Endodermal cell (in vitro differentiated cells): ENCODE measurements around the gene CRTAC1. TPM values are rescaled to one million over a fixed set of nuclear protein-coding genes. Genes with fewer than 3 reads are reported as not detected.

ENCODE experiments used
- DNase-seq: peaks from one replicate; pipeline ENCODE4 v3.0.0-alpha.2; 2017
- H3K27ac ChIP-seq: 2 replicates; pipeline ENCODE4 v1.5.1; 2013; ENCODE audit warnings: mild to moderate bottlenecking, low read depth, low read length, moderate library complexity
- H3K27me3 ChIP-seq: 2 replicates; pipeline ENCODE4 v1.6.1; 2013; ENCODE audit warnings: mild to moderate bottlenecking, low read length, moderate library complexity; ENCODE audit not compliant: insufficient read depth, control insufficient read depth, poor library complexity, severe bottlenecking
- H3K36me3 ChIP-seq: 2 replicates; pipeline ENCODE4 v1.7.0; 2013; ENCODE audit warnings: mild to moderate bottlenecking, low read length, moderate library complexity; ENCODE audit not compliant: control insufficient read depth, insufficient read depth
- H3K4me1 ChIP-seq: one replicate; pipeline ENCODE4 v1.7.0; 2013; ENCODE audit warnings: low read length; ENCODE audit not compliant: control insufficient read depth, insufficient read depth
- H3K4me3 ChIP-seq: 2 replicates; pipeline ENCODE4 v1.5.1; 2013; ENCODE audit warnings: mild to moderate bottlenecking, low read length, moderate library complexity
- H3K9ac ChIP-seq: 2 replicates; pipeline ENCODE4 v1.6.1; 2013; ENCODE audit warnings: mild to moderate bottlenecking, low read length, moderate library complexity; ENCODE audit not compliant: poor library complexity, severe bottlenecking; ENCODE audit errors: extremely low read depth
- H3K9me3 ChIP-seq: 2 replicates; pipeline ENCODE4 v1.6.1; 2013; ENCODE audit warnings: mild to moderate bottlenecking, low read length, moderate library complexity; ENCODE audit not compliant: control insufficient read depth
- H3K27ac Mint-ChIP-seq: 2 replicates; pipeline ENCODE4 v1.8.0; 2020; ENCODE audit warnings: mixed read lengths
- H3K27me3 Mint-ChIP-seq: 2 replicates; pipeline ENCODE4 v1.8.0; 2021; ENCODE audit warnings: mild to moderate bottlenecking, mixed read lengths; ENCODE audit not compliant: insufficient read depth
- H3K36me3 Mint-ChIP-seq: 2 replicates; pipeline ENCODE4 v1.8.0; 2020; ENCODE audit warnings: low read depth, mixed read lengths
- H3K4me1 Mint-ChIP-seq: 2 replicates; pipeline ENCODE4 v1.8.0; 2020; ENCODE audit warnings: mixed read lengths
- H3K4me3 Mint-ChIP-seq: 2 replicates; pipeline ENCODE4 v1.8.0; 2020; ENCODE audit warnings: mild to moderate bottlenecking, moderate library complexity, mixed read lengths
- H3K9me3 Mint-ChIP-seq: 2 replicates; pipeline ENCODE4 v1.8.0; 2020; ENCODE audit warnings: mild to moderate bottlenecking, mixed read lengths
- WGBS, 2 experiments: methylation state at CpG; one replicate each; pipeline versions ENCODE4 v1.1.5 to v1.1.7; 2013; ENCODE audit warnings: missing lambda C conversion rate in 2 of 2, mixed read lengths in 1 of 2; ENCODE audit not compliant: insufficient coverage in 1 of 2, insufficient read length in 1 of 2; 5-methylcytosine and 5-hydroxymethylcytosine counted together
- total RNA-seq, 2 donors: library from RNA; stranded (reverse); fragmentation: NEBNext Ultra II Directional in 1 of 2; extraction: Animal tissue kit (Norgen Biotek cat#: 25700) in 1 of 2; gene quantifications; 2 replicates in 1 of 2; 3 replicates in 1 of 2; pipeline ENCODE4 v1.2.1, GENCODE V29; 2021
- TF ChIP-seq, protein P1 (sequence below): fragments of 200-600 bp; sonication (generic); conservative IDR thresholded peaks from 2 replicates; pipeline ENCODE4 v1.5.0; 2021; ENCODE audit warnings: antibody characterized with exemption, mild to moderate bottlenecking

Gene CRTAC1
- total RNA-seq, 2 donors from 2014 or later: 0.13 to 0.24 TPM

DNA sequence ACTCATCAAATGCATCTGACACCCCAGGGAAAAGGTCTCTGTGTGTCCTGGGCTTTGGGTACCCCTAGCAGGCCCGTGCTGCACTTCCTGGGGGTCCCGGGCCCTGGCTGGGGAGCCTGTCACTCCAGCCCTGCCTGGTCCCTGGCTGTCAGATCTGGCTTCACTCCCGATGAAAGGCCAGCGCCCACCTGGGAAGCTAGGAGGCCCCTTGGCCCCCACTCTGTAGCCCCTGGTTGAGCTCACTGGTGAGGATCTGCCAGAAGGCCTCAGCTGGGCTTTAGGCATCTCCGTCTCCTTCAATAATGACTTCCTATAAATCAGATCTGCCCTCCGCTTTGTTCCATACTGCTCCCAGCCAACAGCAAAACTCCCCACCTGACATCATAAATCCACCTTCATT lies 116.8 kb downstream of the CRTAC1 start:
- H3K4me1 ChIP-seq: no peaks in the 10 kb centered on the region
- 88 to 91% methylated on average over 3 to 6 of the region's 6 CpGs for WGBS, 2 experiments
- no peak overlapping the region for H3K9ac ChIP-seq
- no peak for DNase-seq
- no peaks in the 10 kb centered on the region for H3K36me3 ChIP-seq
- H3K27me3 ChIP-seq: peaks cover 16% of the 10 kb centered on the region
- Mint-ChIP-seq H3K4me3 (no peak overlapping the region), H3K4me1 (peaks cover 5% of the 10 kb centered on the region), H3K27me3 (peaks cover 42% of the 10 kb centered on the region), H3K27ac (no peak overlapping the region), H3K9me3 (no peaks in the 10 kb centered on the region), H3K36me3 (no peaks in the 10 kb centered on the region)
- no peaks in the 10 kb centered on the region for H3K9me3 ChIP-seq
- no peak overlapping the region for H3K27ac ChIP-seq
- TF ChIP-seq, protein P1, sequence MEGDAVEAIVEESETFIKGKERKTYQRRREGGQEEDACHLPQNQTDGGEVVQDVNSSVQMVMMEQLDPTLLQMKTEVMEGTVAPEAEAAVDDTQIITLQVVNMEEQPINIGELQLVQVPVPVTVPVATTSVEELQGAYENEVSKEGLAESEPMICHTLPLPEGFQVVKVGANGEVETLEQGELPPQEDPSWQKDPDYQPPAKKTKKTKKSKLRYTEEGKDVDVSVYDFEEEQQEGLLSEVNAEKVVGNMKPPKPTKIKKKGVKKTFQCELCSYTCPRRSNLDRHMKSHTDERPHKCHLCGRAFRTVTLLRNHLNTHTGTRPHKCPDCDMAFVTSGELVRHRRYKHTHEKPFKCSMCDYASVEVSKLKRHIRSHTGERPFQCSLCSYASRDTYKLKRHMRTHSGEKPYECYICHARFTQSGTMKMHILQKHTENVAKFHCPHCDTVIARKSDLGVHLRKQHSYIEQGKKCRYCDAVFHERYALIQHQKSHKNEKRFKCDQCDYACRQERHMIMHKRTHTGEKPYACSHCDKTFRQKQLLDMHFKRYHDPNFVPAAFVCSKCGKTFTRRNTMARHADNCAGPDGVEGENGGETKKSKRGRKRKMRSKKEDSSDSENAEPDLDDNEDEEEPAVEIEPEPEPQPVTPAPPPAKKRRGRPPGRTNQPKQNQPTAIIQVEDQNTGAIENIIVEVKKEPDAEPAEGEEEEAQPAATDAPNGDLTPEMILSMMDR: no peak
- no peak overlapping the region for H3K4me3 ChIP-seq

DNA sequence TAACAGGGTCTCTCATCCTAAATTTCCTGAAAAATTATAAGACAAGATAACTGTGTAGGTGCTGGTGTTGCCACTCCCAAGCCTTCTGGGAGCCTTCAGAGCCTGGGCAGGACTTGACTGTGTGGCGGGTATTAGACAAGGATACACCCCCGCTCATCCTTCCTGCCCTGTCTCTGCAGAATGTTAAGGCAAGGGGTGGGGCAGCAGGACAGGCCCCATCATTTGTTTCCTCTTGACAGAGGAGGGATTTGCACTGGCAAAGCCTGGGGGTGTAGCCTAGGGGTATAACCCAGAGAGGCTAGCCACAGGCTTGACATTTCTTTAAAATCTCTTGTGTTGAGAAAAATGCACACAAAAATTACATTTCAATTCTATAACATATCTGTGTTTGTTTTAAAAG lies 117.2 kb downstream of the CRTAC1 start:
- peaks cover 5% of the 10 kb centered on the region for H3K4me1 Mint-ChIP-seq
- H3K27me3 Mint-ChIP-seq: peaks cover 39% of the 10 kb centered on the region
- no peak overlapping the region for H3K27ac ChIP-seq

DNA sequence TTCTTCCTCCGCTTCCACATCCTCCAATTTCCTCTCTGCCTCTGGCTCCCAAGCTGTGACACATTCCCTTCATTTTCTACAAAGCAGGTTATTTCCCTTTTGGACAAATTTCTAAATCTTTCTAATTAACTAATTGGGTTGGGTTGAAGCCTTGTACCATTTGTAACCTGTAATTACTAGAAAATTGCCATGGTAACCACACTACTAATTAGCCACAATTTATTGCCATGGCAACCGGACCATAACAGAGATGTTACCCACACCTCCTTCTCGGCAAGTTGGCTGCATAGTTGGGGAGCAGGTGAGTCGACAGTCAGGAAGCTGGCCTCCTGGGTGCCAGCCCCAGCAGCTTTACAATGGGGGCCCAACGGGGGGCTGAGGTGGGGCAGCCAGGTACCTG lies 119.2 kb downstream of the CRTAC1 start:
- no peaks in the 10 kb centered on the region for H3K9me3 Mint-ChIP-seq
- no peaks in the 10 kb centered on the region for H3K4me1 ChIP-seq
- H3K4me3 Mint-ChIP-seq: no peak overlapping the region
- peaks cover 24% of the 10 kb centered on the region for H3K27me3 Mint-ChIP-seq
- H3K9me3 ChIP-seq: no peaks in the 10 kb centered on the region
- H3K27ac Mint-ChIP-seq: no peak overlapping the region
- no peaks in the 10 kb centered on the region for H3K36me3 ChIP-seq
- TF ChIP-seq, protein P1: no peak
- H3K36me3 Mint-ChIP-seq: no peaks in the 10 kb centered on the region
- peaks cover 16% of the 10 kb centered on the region for H3K27me3 ChIP-seq
- DNase-seq: no peak
- no peak overlapping the region for H3K9ac ChIP-seq
- no peak overlapping the region for H3K4me3 ChIP-seq
- no peak overlapping the region for H3K27ac ChIP-seq
- no peaks in the 10 kb centered on the region for H3K4me1 Mint-ChIP-seq
- 77 to 84% methylated on average over 3 to 5 of the region's 5 CpGs for WGBS, 2 experiments

More for the DNA sequence above, 117.2 kb downstream of the CRTAC1 start:
- H3K27ac Mint-ChIP-seq: no peak overlapping the region
- no peaks in the 10 kb centered on the region for H3K9me3 ChIP-seq
- TF ChIP-seq, protein P1: no peak
- H3K9me3 Mint-ChIP-seq: no peaks in the 10 kb centered on the region
- WGBS, 2 experiments: 85% methylated on average over 2 of the region's 2 CpGs; no CpG with 5 or more reads in 1 of the 2 experiments
- DNase-seq: no peak
- peaks cover 16% of the 10 kb centered on the region for H3K27me3 ChIP-seq
- no peak overlapping the region for H3K4me3 Mint-ChIP-seq
- H3K4me3 ChIP-seq: no peak overlapping the region
- H3K9ac ChIP-seq: no peak overlapping the region
- H3K36me3 Mint-ChIP-seq: no peaks in the 10 kb centered on the region
- no peaks in the 10 kb centered on the region for H3K4me1 ChIP-seq
- H3K36me3 ChIP-seq: no peaks in the 10 kb centered on the region
